IPS DF 19.7 (cell line): ENCODE measurements around the gene SETD2.

ENCODE experiments used
- DNase-seq: peaks from one replicate; pipeline ENCODE4 v3.0.0-alpha.2; 2013; ENCODE audit warnings: low read depth, low spot score

SETD2 gene

DNA sequence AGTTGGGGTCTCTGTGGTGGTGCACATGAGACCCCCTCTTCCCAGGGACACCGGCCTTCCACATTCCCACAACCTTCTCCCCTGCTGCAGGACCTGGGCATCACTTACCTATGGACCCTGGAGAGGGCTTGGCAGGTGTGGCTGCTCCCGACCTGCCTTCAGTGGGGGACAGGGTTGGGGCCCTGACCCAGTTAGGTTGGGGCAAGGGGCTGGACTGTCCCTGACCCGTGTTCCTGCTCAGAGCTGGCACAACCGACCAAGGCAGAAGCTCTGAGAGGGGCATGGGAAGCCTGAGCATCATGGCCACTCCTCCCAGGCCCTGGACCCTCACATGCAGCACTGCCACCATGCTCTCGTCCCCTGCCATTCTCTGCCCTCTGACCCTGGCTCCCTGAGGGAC is 178.3 kb downstream of the SETD2 start:
- no peak for DNase-seq

DNA sequence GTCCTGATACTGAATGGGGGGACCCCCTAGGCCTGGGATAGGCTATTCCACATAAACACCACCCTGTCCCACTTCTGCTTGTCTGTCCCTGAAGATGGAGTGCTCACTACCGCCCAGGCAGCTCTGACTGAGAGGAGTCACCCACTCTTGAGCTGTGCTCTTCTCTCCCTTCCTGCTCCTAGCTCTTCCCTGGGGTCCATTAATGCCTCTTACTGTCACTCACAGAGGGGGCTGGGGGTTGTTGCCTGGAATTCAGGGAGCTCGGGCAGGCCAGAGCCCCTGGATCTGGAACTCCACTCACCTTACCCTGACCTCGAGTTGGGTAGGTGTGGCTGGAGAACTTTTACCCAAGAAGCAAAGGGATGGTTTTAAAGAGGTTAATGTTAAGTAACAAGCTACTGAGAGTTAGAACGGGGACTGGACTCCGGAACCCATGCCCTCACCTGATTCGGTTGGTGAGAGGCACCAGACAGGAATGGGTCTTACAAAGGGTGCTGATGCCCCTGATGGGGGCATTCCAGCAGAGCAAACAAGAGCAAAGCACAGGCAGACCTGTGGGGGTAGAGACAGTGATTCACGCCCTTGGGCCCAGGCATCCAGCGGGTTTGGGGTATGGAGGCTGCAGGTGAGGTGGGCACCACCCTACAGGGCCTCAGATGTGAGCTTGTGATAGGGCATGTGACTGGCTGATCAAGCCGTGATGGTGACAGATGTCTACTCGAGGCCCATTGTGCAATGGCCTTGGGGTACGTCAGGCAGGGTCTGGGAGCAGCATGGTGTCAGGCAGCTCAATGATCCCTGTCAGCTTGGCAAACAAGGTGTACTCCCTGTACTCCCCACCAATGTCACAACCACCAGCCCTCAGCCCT is 179.1 kb downstream of the SETD2 start:
- DNase-seq: no peak

DNA sequence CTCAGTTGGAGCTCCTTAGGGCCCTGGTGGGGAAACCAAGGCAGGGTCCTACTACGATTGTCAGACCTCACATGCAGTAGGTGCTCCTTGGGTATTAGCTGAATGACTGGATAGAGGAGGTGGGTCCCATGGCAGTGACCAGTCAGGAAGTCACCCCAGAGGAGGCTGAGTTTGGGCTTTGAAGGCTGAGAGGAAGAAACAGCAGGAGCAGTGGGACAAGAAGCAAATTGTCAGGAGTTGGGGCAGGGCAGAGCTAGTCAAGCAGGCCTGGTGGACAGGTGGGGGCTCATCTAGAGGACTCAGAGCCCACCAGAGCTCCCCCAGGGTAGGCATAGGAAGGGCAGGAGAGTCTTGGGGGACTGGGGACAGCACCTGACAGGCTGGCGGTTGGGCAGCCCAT is 181.4 kb downstream of the SETD2 start:
- no peak for DNase-seq

DNA sequence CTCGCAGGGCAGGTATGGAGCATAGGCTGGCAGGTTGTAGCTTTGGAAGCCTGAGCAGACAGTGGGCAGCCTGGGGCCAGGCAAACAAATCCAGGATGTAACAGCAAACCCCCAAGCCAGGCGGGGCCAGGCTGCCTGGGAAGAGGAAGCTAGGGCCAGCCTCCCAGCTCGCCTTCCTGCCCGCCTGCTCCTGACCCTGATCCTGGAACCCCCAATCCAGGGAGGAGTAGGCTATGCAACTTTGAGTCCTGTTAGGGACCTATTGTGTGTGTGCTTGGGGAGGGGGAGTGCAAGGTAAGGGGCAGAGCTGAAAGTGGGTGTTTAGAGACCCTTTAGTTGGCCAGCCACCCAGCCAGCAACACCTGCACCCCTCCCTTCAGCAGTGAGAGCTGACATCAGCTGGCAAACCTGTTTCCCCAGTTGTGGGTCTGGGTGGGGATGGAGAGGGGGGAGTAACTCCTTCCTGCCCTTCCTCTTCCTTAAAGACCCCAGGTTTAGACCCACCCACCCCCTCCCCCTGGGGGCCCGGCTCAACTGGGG is 181.9 kb downstream of the SETD2 start:
- DNase-seq: peak; percentile 76

DNA sequence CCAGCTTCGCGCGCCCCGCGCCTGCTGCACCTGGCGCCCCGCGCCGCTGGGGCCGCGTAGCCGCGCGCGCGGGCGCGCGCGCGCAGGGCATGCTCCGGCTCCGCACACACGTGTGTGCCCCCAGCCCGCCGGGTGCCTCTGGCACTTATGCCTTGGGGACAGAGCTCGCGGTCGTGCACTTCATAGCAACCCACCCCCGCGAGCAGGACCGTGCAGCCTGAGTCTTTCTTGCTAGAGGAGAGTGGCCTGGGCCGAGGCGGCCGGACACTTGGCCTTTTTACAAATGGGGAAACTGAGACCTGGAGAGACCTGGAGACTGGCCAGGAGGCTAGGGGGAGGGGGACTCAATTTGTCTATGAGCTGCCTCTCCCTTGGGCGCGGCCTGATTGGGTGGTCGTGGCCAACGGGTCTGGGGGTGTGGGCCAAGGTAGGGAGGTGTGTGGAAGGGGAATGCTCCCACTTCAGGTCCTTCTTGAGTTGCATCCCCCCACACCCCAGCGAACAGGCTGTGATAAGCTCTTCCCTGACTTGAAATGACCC is 183.9 kb downstream of the SETD2 start:
- DNase-seq: no peak

DNA sequence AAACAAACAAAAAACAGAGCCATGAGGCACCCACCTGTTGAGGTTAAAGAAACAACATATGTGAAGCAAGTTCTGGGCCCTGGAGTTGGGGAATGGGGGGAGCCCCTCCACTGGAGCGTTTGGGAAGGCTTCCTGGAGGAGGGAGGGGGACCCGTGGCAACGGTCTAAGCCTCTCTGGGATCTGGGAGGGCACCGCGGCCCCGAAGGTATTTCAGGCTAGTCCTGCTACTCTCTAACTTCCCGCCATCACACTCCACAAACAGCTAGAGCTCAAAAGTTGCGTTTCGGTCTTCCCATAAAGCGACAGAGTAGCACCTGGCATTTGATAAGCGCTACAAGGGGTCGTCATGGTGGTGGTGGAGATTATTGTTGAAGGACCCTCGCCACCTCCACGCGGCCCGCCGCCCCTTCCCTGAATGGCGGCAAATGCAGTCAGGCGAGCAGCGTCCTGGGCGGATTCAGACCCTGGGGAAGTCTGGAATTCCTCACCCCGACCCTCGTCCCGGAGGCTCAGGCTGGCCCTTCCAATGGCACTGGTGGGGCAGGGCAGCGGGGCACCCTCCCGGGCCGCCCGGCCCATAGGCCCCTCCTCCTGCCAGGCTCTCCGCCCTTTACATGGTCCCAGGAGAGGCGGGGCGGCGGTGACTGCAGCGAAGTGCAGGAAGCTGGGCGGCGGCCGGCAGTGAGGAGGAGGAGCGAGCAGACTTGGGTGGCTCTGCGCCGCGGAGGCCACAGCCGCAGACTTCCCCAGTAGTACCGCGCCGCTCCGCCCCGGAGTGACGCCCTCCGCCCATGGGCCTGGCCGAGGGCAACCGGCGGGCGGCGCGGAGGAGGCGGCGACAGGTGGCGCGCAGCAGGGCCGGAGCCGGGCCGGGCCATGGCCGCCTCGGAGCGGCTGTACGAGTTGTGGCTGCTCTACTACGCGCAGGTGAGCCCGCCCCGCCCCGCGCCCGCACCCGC is 184.6 kb downstream of the SETD2 start, which contains the start of gene NBEAL2:
Gene NBEAL2, plus strand, starts transcription at position 682 of the 960 bp plus-strand sequence. Its CDS starts 196 bp downstream, at position 878.
- DNase-seq: peak; percentile 68

DNA sequence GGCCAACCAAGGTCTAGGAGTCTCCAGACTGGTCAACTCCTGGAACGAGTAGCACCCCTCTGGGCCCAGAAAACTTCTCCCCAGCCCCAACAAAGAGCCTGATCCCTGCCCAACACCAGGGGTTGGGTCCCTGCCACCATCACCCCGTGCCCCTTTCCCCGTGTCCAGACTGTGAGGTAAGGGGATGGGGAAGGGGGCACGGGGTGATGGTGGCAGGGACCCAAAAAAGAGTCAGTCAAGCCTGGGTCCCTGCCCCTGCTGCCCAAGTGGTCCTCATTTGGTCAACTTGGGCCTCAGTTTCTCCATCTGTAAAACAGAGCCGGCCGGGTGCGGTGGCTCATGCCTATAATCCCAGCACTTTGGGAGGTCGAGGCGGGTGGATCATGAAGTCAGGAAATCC is 185.5 kb downstream of the SETD2 start:
- DNase-seq: no peak

DNA sequence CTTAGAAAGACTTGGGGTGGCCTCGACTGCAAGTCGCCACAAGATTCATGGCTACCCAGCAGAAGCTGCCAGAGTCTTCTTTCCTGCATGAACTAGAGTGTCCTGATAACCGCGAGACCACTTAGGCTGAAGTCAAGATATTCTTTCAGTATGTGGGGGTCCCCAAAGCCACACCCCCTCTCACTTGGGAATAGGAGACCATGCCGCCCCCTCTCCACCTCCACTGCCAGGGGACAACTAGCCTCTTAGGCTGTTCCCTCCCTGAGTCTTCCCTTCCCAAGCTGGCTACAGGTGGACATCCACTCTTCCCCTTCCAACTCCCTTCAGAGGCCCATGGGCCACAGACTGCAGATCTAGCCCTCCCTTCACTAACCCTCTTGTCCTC is 186.1 kb downstream of the SETD2 start:
- no peak for DNase-seq

DNA sequence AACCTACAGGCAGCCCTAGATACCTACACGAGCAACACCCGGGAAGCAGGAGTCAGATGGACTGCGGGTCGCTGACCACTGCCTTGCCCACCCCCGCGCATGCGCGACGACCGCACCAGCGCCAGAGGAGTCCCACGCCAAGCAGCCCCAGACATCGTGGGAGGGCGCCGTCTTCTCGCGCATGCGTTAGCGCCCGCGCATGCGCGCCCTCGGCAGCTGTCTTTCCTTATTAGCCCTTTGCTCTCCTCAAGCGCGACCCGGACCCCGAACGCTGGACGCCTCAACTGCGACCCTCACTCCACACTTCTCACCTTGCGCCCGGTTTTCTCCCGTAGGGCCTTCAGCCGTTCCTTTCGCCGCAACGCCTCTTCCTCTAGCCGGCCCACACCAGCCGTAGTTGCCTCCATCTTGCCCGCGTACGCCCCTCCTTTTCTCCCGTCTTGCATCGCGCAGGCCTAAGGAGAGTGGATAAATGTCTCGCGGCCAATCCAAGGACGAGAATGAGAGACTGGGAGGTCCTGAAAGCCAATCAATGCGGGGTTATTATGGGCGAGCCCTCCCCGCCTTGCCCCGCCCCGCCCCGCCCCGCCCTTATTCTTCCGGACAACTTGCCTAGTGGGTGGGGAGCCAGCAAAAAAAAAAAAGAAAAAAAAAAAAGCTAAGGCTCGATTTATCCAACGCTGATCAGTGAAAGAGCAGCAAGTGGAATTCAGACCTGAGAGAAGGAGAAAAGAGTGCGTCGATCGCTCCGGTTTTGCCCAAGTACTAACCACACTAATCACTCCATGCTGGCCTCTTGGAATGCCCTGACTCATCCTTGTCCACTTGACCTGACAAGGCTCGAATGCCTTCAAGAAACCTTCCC is 187.4 kb downstream of the SETD2 start, which contains the start of gene CCDC12:
Gene CCDC12, minus strand, starts transcription at position 420 of the 865 bp plus-strand sequence. Its CDS starts 13 bp downstream, at position 407.
- peak; percentile 95 for DNase-seq

DNA sequence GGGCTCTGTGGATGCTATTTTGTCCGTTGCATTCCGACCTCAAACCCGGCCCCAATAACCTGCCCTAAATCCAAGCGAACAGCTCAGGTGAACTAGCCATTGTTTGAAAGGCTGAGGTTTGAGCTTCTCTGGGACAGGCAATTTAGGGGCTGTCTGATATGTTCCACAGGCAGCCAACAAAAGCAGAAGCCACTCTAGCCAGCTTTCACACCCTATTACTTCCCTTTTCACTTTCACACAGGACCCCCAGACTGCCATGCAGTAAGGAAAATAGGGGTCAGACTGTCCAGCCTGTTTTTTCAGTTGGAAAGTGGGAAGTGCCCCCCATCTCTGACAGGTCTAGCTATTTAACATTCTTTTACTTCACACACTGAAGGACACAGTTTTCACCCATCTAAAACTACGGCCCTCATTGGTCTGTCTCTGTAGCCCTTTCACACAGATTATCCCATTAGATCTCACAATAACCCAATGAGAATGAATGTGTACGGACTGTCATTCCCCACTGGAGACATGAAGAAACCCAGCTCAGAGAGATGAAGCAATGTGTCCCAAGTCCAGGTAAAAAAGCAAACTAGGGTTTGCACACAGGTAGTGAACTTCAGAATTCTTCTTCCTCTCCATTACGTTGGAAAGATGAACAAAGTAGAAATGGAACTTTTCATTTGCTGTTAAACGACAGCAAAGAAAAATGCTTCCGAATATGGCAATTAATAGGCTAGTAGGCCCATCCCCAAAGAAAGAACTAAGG is 189.3 kb downstream of the SETD2 start:
- no peak for DNase-seq

DNA sequence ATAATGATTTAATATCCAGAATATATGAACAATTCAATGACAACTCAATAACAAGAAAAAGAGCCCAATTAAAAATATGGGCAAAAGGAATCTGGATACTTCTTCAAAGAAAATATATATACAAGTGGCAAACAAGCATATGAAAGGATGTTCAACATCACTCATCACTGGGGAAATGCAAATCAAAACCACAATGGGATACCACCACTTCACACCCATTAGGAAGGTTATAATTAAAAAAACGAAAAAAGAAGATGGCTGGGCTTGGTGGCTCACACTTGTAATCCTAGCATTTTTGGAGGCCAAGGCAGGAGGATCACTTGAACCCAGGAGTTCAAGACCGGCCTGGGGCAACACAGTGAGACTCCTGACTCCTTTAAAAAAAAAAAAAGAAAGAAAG is 191.5 kb downstream of the SETD2 start:
- no peak for DNase-seq

DNA sequence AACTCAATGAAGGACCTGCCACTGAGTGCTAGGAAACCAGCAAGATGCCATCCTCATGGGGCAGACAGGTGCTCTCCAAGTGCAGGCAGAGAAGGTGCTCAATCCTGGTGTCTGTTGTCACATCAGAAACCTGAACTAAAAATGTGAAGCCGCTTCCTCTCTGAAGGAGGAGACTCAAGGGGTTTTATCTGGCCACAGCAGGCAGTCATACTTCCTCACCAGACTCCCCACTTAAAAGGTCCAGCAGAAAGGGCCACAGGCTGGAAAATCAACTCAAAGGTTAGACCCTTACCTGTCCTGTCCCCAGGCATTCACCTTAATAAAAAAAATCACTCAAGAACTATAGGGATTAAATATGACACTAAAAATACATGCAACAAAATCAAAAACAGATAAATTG is 192.2 kb downstream of the SETD2 start:
- no peak for DNase-seq

DNA sequence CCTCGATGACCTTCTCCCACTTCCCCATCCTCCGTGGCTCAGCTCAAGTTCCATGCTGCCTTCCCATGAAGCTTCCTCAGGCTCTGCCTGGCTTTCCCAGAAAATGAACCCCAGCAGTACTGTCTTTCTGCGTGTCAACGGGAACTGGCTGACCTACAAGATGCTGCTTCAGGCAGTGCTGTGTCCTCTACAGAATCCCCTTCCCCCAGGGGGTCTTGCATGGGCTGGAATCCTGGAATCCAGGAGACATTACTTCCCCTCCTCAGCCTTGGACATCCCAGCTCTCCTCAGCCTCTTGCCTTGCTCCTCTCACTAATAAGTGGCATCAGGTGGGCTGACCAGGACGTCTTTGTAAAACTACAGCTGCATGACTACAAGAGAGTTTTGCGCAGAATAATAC is 192.8 kb downstream of the SETD2 start:
- DNase-seq: no peak

DNA sequence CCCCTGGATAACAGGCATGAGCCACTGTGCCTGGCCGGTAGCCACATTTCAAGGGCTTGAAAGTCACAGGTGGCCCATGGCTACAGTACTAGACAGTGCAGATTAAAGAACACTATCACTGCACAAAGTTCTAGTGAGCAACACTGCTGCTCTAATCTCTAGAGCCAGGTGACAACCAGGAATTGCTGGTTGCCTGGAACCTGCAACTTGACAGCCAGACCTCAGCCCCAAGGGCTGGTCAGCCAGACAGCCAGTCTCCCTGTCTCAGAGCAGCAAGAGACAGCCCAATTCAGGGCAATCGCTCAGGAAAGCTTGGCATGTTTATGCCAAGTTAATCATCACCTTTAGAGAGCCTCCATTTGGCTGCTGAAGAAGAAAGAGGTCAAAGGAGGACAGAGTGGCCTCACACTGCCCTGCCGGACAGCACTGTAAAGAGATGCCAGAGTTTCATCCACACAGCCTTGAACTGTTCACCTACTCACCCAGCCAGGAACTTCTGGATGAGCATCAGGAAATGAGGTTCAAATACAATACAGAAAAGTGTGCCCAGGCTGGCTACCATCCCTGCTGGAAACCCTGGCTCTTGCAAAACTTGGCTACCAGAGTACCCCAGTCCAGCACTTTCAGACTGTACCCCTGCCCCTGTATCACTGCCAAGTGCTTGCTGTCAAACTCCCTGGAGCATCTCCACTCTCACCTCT is 193.4 kb downstream of the SETD2 start:
- DNase-seq: no peak

DNA sequence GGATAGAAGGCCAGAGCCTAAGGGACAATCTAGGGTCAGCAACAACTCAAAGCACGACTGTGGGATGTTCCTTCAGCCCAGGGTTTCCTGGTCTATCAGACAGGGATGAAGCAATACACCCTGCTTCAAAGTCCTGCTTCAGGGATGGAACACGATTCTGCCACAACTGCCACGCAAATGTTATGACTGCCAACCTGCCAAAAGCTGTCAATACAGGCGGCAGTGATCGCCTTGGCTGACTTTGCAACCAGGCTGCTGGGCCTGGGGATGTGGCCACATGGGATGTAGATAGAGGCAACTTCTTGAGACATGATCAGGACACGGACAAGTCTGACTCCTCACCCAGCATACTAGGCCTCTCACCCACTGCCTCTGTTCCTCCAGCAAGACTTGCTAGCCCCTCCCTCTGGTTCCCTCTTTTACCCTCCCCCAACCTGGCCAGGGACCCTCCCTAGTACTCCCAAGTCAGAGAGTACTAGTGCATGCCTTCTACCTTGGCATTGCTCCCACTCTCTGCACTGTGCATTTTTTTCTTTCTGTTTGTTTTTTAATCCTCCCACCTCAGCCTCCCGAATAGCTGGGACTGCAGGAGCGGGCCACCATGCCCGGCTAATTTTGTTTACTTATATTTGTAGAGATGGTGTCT is 195.0 kb downstream of the SETD2 start:
- DNase-seq: no peak

DNA sequence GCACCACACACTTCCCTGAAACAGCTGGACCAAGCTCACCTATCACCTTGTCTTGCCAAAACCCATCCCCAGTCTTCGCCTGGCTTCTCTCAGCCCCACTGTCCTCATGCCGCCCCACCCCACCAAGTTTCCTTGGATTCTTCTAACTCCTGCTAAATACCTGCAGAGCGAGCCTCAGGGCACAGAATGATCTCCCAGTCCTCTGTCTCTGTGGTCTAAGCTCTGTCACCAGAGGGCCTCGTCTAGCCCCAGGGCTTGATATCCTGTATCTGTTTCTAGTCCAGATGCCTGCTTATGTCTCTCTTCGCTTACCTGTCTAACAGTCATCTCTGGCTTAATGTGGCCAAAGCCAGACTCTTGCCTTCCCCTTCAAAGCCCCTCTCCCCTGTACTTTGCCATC is 197.1 kb downstream of the SETD2 start:
- DNase-seq: no peak
